HCT116 (cell line): ENCODE data around the gene MYBL2. TPM values are rescaled to one million over a fixed set of nuclear protein-coding genes. Genes with fewer than 3 reads are reported as not detected.

Experiments
- ATAC-seq: fragments of 200-7000 bp; cut with Tn5 transposase; 2 replicates; pipeline ENCODE4 v1.9.1; 2020; ENCODE audit warnings: mild to moderate bottlenecking, moderate library complexity
- BruUV-seq: library from RNA; stranded (reverse); fragments of 400-500 nt; replicated peaks from 2 replicates; lab custom pipeline; 2021; lab: Mats Ljungman, UMichigan
- CTCF ChIA-PET: fragments of 300-600 bp; sonication (Branson Sonifier 250); formaldehyde crosslinking; loops from one replicate; lab custom pipeline; 2021; ENCODE audit warnings: antibody characterized with exemption; lab: Charles Lee
- POLR2A ChIA-PET: fragments of 300-600, 350-600 bp; sonication (Branson Sonifier 250); formaldehyde crosslinking; loops from one replicate; lab custom pipeline; 2021; ENCODE audit warnings: antibody characterized with exemption; lab: Charles Lee
- RAD21 ChIA-PET, 2 experiments: fragments of 300-600 bp; sonication (Branson Sonifier 250); formaldehyde crosslinking; loops; one replicate each; lab custom pipeline; 2023; ENCODE audit warnings: low total read pairs in 2 of 2; ENCODE audit not compliant: uncharacterized antibody in 2 of 2, unreplicated experiment in 2 of 2, low non-redundant PET in 1 of 2; lab: Charles Lee
- DNase-seq: peaks from one replicate; pipeline ENCODE4 v3.0.0-alpha.2; 2010; ENCODE audit warnings: low read depth, low spot score
- H2AFZ ChIP-seq: fragments of 200-600 bp; shearing (Covaris generic), sonication (generic); 2 replicates; pipeline ENCODE4 v1.6.1; 2017; ENCODE audit warnings: low read depth, mixed run types, mixed read lengths, antibody characterized with exemption, low read length; ENCODE audit not compliant: poor library complexity, severe bottlenecking
- H3K27ac ChIP-seq: 2 replicates; pipeline ENCODE4 v1.5.1; 2012; ENCODE audit warnings: low read depth, low read length
- H3K27me3 ChIP-seq: fragments of 200-600 bp; sonication (generic); 2 replicates; pipeline ENCODE4 v1.6.1; 2016; ENCODE audit warnings: mixed run types, low read length, mixed read lengths; ENCODE audit not compliant: insufficient read depth
- H3K36me3 ChIP-seq, 2 experiments: fragments of 200-500 bp in 1 of 2; fragments of 200-600 bp in 1 of 2; sonication (Bioruptor generic) in 1 of 2; sonication (generic) in 1 of 2; 2 replicates each; pipeline versions ENCODE4 v1.5.1 to v1.6.1; 2014 to 2016; ENCODE audit warnings: low read length in 2 of 2, inconsistent platforms in 1 of 2, mixed read lengths in 1 of 2, mixed run types in 1 of 2; ENCODE audit not compliant: insufficient read depth in 2 of 2, control insufficient read depth in 1 of 2
- H3K4me1 ChIP-seq, 2 experiments: fragments of 200-600 bp in 1 of 2; sonication (generic) in 1 of 2; 2 replicates each; pipeline versions ENCODE4 v1.5.1 to v1.6.1; 2012 to 2017; ENCODE audit warnings: low read length in 2 of 2, inconsistent platforms in 1 of 2, mild to moderate bottlenecking in 1 of 2, mixed read lengths in 1 of 2, mixed run types in 1 of 2, moderate library complexity in 1 of 2; ENCODE audit not compliant: insufficient read depth in 2 of 2, control insufficient read depth in 1 of 2
- H3K4me2 ChIP-seq: fragments of 200-600 bp; sonication (generic); 2 replicates; pipeline ENCODE4 v1.6.1; 2017; ENCODE audit warnings: mixed run types, low read length, mixed read lengths
- H3K4me3 ChIP-seq, 2 experiments: fragments of 200-600 bp in 1 of 2; sonication (generic) in 1 of 2; replicated peaks in 1 of 2; 2 replicates each; pipeline ENCODE4 v1.5.1; 2011 to 2016; ENCODE audit warnings: low read length in 2 of 2, control low read depth in 1 of 2, low read depth in 1 of 2, mild to moderate bottlenecking in 1 of 2, mixed read lengths in 1 of 2, mixed run types in 1 of 2
- H3K79me2 ChIP-seq: fragments of 200-600 bp; sonication (generic); 2 replicates; pipeline ENCODE4 v1.6.1; 2017; ENCODE audit warnings: mild to moderate bottlenecking, mixed run types, low read length, moderate library complexity, mixed read lengths; ENCODE audit not compliant: insufficient read depth
- H3K9ac ChIP-seq: fragments of 200-600 bp; sonication (generic); 2 replicates; pipeline ENCODE4 v1.6.1; 2016; ENCODE audit warnings: low read length, mixed read lengths
- H3K9me2 ChIP-seq: fragments of 200-600 bp; sonication (generic), shearing (Covaris generic); 2 replicates; pipeline ENCODE4 v1.6.1; 2017; ENCODE audit warnings: mixed run types, mild to moderate bottlenecking, moderate library complexity; ENCODE audit not compliant: insufficient read depth
- H3K9me3 ChIP-seq, 2 experiments: fragments of 200-500 bp in 1 of 2; fragments of 200-600 bp in 1 of 2; sonication (Bioruptor generic) in 1 of 2; sonication (generic) in 1 of 2; 2 replicates each; pipeline ENCODE4 v1.6.1; 2014 to 2017; ENCODE audit warnings: low read length in 2 of 2, mixed read lengths in 2 of 2, inconsistent platforms in 1 of 2, low read depth in 1 of 2, mild to moderate bottlenecking in 1 of 2, mixed run types in 1 of 2, moderate library complexity in 1 of 2; ENCODE audit not compliant: control insufficient read depth in 1 of 2, insufficient read depth in 1 of 2
- H4K20me1 ChIP-seq: fragments of 200-600 bp; sonication (generic), shearing (Covaris generic); 2 replicates; pipeline ENCODE4 v1.6.1; 2017; ENCODE audit warnings: mixed run types, mild to moderate bottlenecking, moderate library complexity; ENCODE audit not compliant: insufficient read depth
- ATF3 ChIP-seq: IDR thresholded peaks from 2 replicates; pipeline ENCODE4 v1.6.1; 2012
- CEBPB ChIP-seq: IDR thresholded peaks from 2 replicates; pipeline ENCODE4 v1.6.1; 2012; ENCODE audit warnings: low read depth
- EGR1 ChIP-seq: IDR thresholded peaks from 2 replicates; pipeline ENCODE4 v1.6.1; 2012; ENCODE audit warnings: low read depth
- ELF1 ChIP-seq: IDR thresholded peaks from 2 replicates; pipeline ENCODE4 v1.6.1; 2012; ENCODE audit warnings: low read depth, borderline replicate concordance
- EZH2 ChIP-seq: fragments of 200-600 bp; sonication (generic); IDR thresholded peaks from 2 replicates; pipeline ENCODE4 v1.6.1; 2017; ENCODE audit warnings: antibody characterized with exemption, mixed run types
- EZH2phosphoT487 ChIP-seq: fragments of 200-600 bp; IDR thresholded peaks from 2 replicates; pipeline ENCODE4 v1.6.1; 2018; ENCODE audit warnings: antibody characterized with exemption, borderline replicate concordance
- JUND ChIP-seq: IDR thresholded peaks from 2 replicates; pipeline ENCODE4 v1.6.1; 2012
- MAX ChIP-seq: IDR thresholded peaks from 2 replicates; pipeline ENCODE4 v1.6.1; 2012
- POLR2A ChIP-seq: IDR thresholded peaks from 2 replicates; pipeline ENCODE4 v1.7.0; 2011; ENCODE audit warnings: borderline replicate concordance; ENCODE audit not compliant: insufficient read depth, insufficient read length; ENCODE audit errors: extremely low read depth
- POLR2AphosphoS5 ChIP-seq: IDR thresholded peaks from 2 replicates; pipeline ENCODE4 v1.6.1; 2011; ENCODE audit warnings: mild to moderate bottlenecking, low read depth, low read length, moderate library complexity
- RAD21 ChIP-seq: IDR thresholded peaks from 2 replicates; pipeline ENCODE4 v1.6.1; 2012; ENCODE audit warnings: low read depth, mild to moderate bottlenecking
- SP1 ChIP-seq: IDR thresholded peaks from 2 replicates; pipeline ENCODE4 v1.6.1; 2012; ENCODE audit warnings: low read depth
- SRF ChIP-seq: IDR thresholded peaks from 2 replicates; pipeline ENCODE4 v1.6.1; 2012; ENCODE audit warnings: low read depth
- TCF7L2 ChIP-seq: IDR thresholded peaks from 2 replicates; pipeline ENCODE4 v1.7.0; 2011; ENCODE audit warnings: borderline replicate concordance, inconsistent platforms; ENCODE audit not compliant: insufficient read depth, insufficient read length; ENCODE audit errors: extremely low read depth
- YY1 ChIP-seq: IDR thresholded peaks from 2 replicates; pipeline ENCODE4 v1.6.1; 2011; ENCODE audit warnings: low read length, low read depth, moderate library complexity, mild to moderate bottlenecking; ENCODE audit not compliant: insufficient replicate concordance; ENCODE audit errors: extremely low read depth
- ZBTB33 ChIP-seq: IDR thresholded peaks from 2 replicates; pipeline ENCODE4 v1.6.1; 2011; ENCODE audit warnings: mild to moderate bottlenecking, low read length, moderate library complexity; ENCODE audit not compliant: insufficient replicate concordance; ENCODE audit errors: extremely low read depth
- ZFX ChIP-seq: fragments of 450-650 bp; IDR thresholded peaks from 2 replicates; pipeline ENCODE4 v1.6.1; 2017
- ZNF274 ChIP-seq: fragments of 200-500 bp; sonication (Bioruptor generic); IDR thresholded peaks from 2 replicates; pipeline ENCODE4 v1.6.1; 2014; ENCODE audit warnings: mild to moderate bottlenecking, low read depth, low read length, inconsistent platforms
- intact Hi-C: fragments of 100-400 bp; cut with micrococcal nuclease; formaldehyde crosslinking; loops from 2 replicates; pipeline ENCODE4 v1.10.0; 2022
- total RNA-seq: library from RNA; stranded (reverse); gene quantifications from one replicate; pipeline ENCODE4 v1.2.1, GENCODE V29; 2021; ENCODE audit not compliant: unreplicated experiment
- TF ChIP-seq, protein P1 (sequence below), 3 experiments: fragments of 200-600 bp in 1 of 3; sonication (generic) in 1 of 3; IDR thresholded peaks in 2 of 3; conservative IDR thresholded peaks in 1 of 3; 2 replicates each; pipeline ENCODE4 v1.5.1; 2012 to 2017; ENCODE audit warnings: low read depth in 2 of 3, low read length in 2 of 3, antibody characterized with exemption in 1 of 3, borderline replicate concordance in 1 of 3, control low read depth in 1 of 3, mild to moderate bottlenecking in 1 of 3, mixed read lengths in 1 of 3, mixed run types in 1 of 3, moderate library complexity in 1 of 3; ENCODE audit not compliant: insufficient read depth in 1 of 3
- TF ChIP-seq, protein P2 (sequence below): IDR thresholded peaks from 2 replicates; pipeline ENCODE4 v1.6.1; 2012; ENCODE audit warnings: low read depth

The MYBL2 gene
- total RNA-seq, 1 experiment from 2014 or later = 92.1 TPM

DNA sequence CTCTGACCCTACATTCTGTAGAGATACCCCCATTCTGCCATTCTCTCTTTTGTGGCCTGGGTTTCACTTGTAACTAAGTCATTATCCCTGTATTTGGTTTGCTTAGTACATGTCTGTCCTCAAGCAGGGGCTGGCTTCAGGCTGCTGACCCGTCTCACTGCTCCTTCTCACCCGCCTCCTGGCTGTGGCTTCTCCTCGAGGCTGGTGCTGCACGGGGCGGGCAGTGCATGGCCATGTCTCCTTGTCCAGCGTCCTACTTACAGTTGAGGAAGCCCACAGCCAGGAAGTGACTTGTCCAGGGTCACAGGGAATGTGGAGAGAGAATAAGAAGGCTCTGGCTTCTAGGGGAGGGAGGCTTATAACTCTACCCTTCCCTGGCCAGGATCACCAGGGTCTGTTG, 48.6 kb downstream of the MYBL2 start:
- Histone ChIP-seq H4K20me1 (no peaks in the 10 kb centered on the region), H3K36me3 (peaks cover 10 to 11% of the 10 kb centered on the region in 2 experiments; a peak in 1 of 4 replicates), H3K27me3 (no peaks in the 10 kb centered on the region), H3K9ac (no peak overlapping the region), H3K4me2 (no peak overlapping the region), H3K9me2 (no peaks in the 10 kb centered on the region), H3K79me2 (no peaks in the 10 kb centered on the region), H3K27ac (no peak overlapping the region), H3K9me3 (no peaks in the 10 kb centered on the region), H3K4me3 (no peak overlapping the region), H3K4me1 (no peaks in the 10 kb centered on the region), H2AFZ (no peak overlapping the region)
- RAD21 ChIA-PET = no interaction called here
- BruUV-seq = no TSS peak
- POLR2A ChIA-PET = no interaction called here
- ATAC-seq (no peak), DNase-seq (no peak)
- intact Hi-C loops = no loop called here
- TF ChIP-seq, protein P1, sequence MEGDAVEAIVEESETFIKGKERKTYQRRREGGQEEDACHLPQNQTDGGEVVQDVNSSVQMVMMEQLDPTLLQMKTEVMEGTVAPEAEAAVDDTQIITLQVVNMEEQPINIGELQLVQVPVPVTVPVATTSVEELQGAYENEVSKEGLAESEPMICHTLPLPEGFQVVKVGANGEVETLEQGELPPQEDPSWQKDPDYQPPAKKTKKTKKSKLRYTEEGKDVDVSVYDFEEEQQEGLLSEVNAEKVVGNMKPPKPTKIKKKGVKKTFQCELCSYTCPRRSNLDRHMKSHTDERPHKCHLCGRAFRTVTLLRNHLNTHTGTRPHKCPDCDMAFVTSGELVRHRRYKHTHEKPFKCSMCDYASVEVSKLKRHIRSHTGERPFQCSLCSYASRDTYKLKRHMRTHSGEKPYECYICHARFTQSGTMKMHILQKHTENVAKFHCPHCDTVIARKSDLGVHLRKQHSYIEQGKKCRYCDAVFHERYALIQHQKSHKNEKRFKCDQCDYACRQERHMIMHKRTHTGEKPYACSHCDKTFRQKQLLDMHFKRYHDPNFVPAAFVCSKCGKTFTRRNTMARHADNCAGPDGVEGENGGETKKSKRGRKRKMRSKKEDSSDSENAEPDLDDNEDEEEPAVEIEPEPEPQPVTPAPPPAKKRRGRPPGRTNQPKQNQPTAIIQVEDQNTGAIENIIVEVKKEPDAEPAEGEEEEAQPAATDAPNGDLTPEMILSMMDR (IDR thresholded peaks at IDR 0.05 in 2 of 3, conservative IDR thresholded peaks at IDR 0.05 in 1 of 3; ENCODE audit: borderline replicate concordance in 1 of 3, insufficient read depth in 1 of 3, low read depth in 2 of 3, low read length in 2 of 3) = no peak
- TF ChIP-seq EGR1 (no peak), EZH2phosphoT487 (no peak), POLR2AphosphoS5 (no peak), SRF (no peak), ZNF274 (no peak), CEBPB (no peak), SP1 (no peak), TCF7L2 (no peak), POLR2A (no peak), ATF3 (no peak), YY1 (no peak), JUND (no peak), EZH2 (no peak), RAD21 (no peak), ELF1 (no peak), MAX (no peak), ZBTB33 (no peak), ZFX (no peak)
- TF ChIP-seq, protein P2, sequence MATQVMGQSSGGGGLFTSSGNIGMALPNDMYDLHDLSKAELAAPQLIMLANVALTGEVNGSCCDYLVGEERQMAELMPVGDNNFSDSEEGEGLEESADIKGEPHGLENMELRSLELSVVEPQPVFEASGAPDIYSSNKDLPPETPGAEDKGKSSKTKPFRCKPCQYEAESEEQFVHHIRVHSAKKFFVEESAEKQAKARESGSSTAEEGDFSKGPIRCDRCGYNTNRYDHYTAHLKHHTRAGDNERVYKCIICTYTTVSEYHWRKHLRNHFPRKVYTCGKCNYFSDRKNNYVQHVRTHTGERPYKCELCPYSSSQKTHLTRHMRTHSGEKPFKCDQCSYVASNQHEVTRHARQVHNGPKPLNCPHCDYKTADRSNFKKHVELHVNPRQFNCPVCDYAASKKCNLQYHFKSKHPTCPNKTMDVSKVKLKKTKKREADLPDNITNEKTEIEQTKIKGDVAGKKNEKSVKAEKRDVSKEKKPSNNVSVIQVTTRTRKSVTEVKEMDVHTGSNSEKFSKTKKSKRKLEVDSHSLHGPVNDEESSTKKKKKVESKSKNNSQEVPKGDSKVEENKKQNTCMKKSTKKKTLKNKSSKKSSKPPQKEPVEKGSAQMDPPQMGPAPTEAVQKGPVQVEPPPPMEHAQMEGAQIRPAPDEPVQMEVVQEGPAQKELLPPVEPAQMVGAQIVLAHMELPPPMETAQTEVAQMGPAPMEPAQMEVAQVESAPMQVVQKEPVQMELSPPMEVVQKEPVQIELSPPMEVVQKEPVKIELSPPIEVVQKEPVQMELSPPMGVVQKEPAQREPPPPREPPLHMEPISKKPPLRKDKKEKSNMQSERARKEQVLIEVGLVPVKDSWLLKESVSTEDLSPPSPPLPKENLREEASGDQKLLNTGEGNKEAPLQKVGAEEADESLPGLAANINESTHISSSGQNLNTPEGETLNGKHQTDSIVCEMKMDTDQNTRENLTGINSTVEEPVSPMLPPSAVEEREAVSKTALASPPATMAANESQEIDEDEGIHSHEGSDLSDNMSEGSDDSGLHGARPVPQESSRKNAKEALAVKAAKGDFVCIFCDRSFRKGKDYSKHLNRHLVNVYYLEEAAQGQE = no peak
- CTCF ChIA-PET = interaction anchor here (1.1 kb wide), 1 partner anchor 24 kb away, joined by 3 read pairs; no protein-coding TSS in a partner anchor
